HEK293 (cell line): Measurements from ENCODE around the gene LGALS3BP.

Source experiments
- CTCF ChIA-PET: fragments of 350-600 bp; formaldehyde crosslinking; extraction: SDS; loops from one replicate; lab custom pipeline; 2021; ENCODE audit warnings: antibody characterized with exemption; lab: Yijun Ruan, JAX
- POLR2A ChIA-PET: fragments of 300-600 bp; formaldehyde crosslinking; extraction: SDS; loops from one replicate; lab custom pipeline; 2020; ENCODE audit warnings: antibody characterized with exemption, inconsistent platforms; lab: Yijun Ruan, JAX
- H3K27ac ChIP-seq: fragments of 200-500 bp; sonication (Bioruptor generic); 2 replicates; pipeline ENCODE4 v1.5.1; 2014; ENCODE audit warnings: low read depth, low read length, control low read depth, inconsistent platforms; ENCODE audit errors: extremely low read depth
- H3K36me3 ChIP-seq, 2 experiments: fragments of 200-500 bp in 1 of 2; sonication (Bioruptor generic) in 1 of 2; 1 replicate in 1 of 2; 2 replicates in 1 of 2; pipeline ENCODE4 v1.5.1; 2014 to 2017; ENCODE audit warnings: inconsistent platforms in 2 of 2, low read length in 2 of 2; ENCODE audit not compliant: control insufficient read depth in 2 of 2, insufficient read depth in 1 of 2
- H3K4me1 ChIP-seq: fragments of 200-500 bp; sonication (Bioruptor generic); 2 replicates; pipeline ENCODE4 v1.5.1; 2014; ENCODE audit warnings: mild to moderate bottlenecking, low read length, inconsistent platforms; ENCODE audit not compliant: control insufficient read depth, insufficient read depth
- H3K4me3 ChIP-seq: 2 replicates; pipeline ENCODE4 v1.5.1; 2011; ENCODE audit warnings: low read depth, mild to moderate bottlenecking, control low read depth, low read length, moderate library complexity
- H3K9me3 ChIP-seq: fragments of 200-500 bp; sonication (Bioruptor generic); 2 replicates; pipeline ENCODE4 v1.5.1; 2014; ENCODE audit warnings: low read depth, low read length, inconsistent platforms; ENCODE audit not compliant: control insufficient read depth, insufficient read depth
- GLIS2 ChIP-seq: fragments of 450-650 bp; formaldehyde crosslinking; IDR thresholded peaks from 2 replicates; pipeline ENCODE4 v1.5.1; 2016; ENCODE audit warnings: missing biosample characterization, missing genetic modification characterization
- HOXA7 ChIP-seq: sonication (generic); formaldehyde crosslinking; IDR thresholded peaks from 2 replicates; pipeline ENCODE4 v1.8.1; 2022; ENCODE audit warnings: missing genetic modification reagents, borderline replicate concordance
- REPIN1 ChIP-seq: fragments of 450-650 bp; formaldehyde crosslinking; IDR thresholded peaks from 2 replicates; pipeline ENCODE4 v1.5.1; 2017; ENCODE audit warnings: missing biosample characterization, missing genetic modification characterization, low read depth
- SCRT2 ChIP-seq: fragments of 450-650 bp; formaldehyde crosslinking; IDR thresholded peaks from 2 replicates; pipeline ENCODE4 v1.5.1; 2016; ENCODE audit warnings: missing biosample characterization, missing genetic modification characterization
- SETDB1 ChIP-seq: IDR thresholded peaks from one replicate; pipeline ENCODE4 v1.6.1; 2017; ENCODE audit warnings: mild to moderate bottlenecking, low read length, moderate library complexity, mixed read lengths; ENCODE audit not compliant: insufficient read length
- TCF7L2 ChIP-seq: IDR thresholded peaks from 2 replicates; pipeline ENCODE4 v1.6.1; 2011; ENCODE audit warnings: low read depth, mild to moderate bottlenecking, inconsistent platforms, low read length, moderate library complexity, borderline replicate concordance
- ZBTB48 ChIP-seq: fragments of 450-650 bp; formaldehyde crosslinking; IDR thresholded peaks from 2 replicates; pipeline ENCODE4 v1.5.1; 2016; ENCODE audit warnings: missing biosample characterization, missing genetic modification characterization
- ZBTB8A ChIP-seq: fragments of 450-650 bp; formaldehyde crosslinking; IDR thresholded peaks from 2 replicates; pipeline ENCODE4 v1.5.1; 2016; ENCODE audit warnings: missing biosample characterization, missing genetic modification characterization
- ZFP69B ChIP-seq: fragments of 450-650 bp; formaldehyde crosslinking; IDR thresholded peaks from 2 replicates; pipeline ENCODE4 v1.5.1; 2016; ENCODE audit warnings: missing biosample characterization, missing genetic modification characterization
- ZNF121 ChIP-seq: fragments of 450-650 bp; formaldehyde crosslinking; IDR thresholded peaks from 2 replicates; pipeline ENCODE4 v1.5.1; 2016; ENCODE audit warnings: missing biosample characterization, missing genetic modification characterization
- ZNF138 ChIP-seq: fragments of 450-650 bp; formaldehyde crosslinking; IDR thresholded peaks from 2 replicates; pipeline ENCODE4 v1.5.1; 2016; ENCODE audit warnings: missing biosample characterization, missing genetic modification characterization, borderline replicate concordance
- ZNF302 ChIP-seq: fragments of 450-650 bp; formaldehyde crosslinking; IDR thresholded peaks from 2 replicates; pipeline ENCODE4 v1.5.1; 2016; ENCODE audit warnings: missing biosample characterization, missing genetic modification characterization, low read depth
- ZNF324 ChIP-seq: fragments of 450-650 bp; formaldehyde crosslinking; IDR thresholded peaks from 2 replicates; pipeline ENCODE4 v1.5.1; 2016; ENCODE audit warnings: missing biosample characterization, missing genetic modification characterization
- ZNF335 ChIP-seq: fragments of 450-650 bp; formaldehyde crosslinking; conservative IDR thresholded peaks from 2 replicates; pipeline ENCODE4 v1.5.1; 2016; ENCODE audit warnings: missing biosample characterization, missing genetic modification characterization
- ZNF341 ChIP-seq: fragments of 450-650 bp; formaldehyde crosslinking; IDR thresholded peaks from 2 replicates; pipeline ENCODE4; 2016; ENCODE audit warnings: low read depth, missing biosample characterization, missing genetic modification characterization
- ZNF473 ChIP-seq: fragments of 450-650 bp; formaldehyde crosslinking; IDR thresholded peaks from 2 replicates; pipeline ENCODE4 v1.5.1; 2017; ENCODE audit warnings: missing biosample characterization, missing genetic modification characterization
- ZNF501 ChIP-seq: fragments of 450-650 bp; formaldehyde crosslinking; IDR thresholded peaks from 2 replicates; pipeline ENCODE4 v1.5.1; 2016; ENCODE audit warnings: missing biosample characterization, missing genetic modification characterization
- ZNF585B ChIP-seq: fragments of 450-650 bp; formaldehyde crosslinking; IDR thresholded peaks from 2 replicates; pipeline ENCODE4 v1.5.1; 2016; ENCODE audit warnings: missing biosample characterization, missing genetic modification characterization
- ZNF629 ChIP-seq: fragments of 450-650 bp; formaldehyde crosslinking; IDR thresholded peaks from 2 replicates; pipeline ENCODE4 v1.5.1; 2017; ENCODE audit warnings: missing biosample characterization, missing genetic modification characterization
- ZNF768 ChIP-seq: fragments of 450-650 bp; formaldehyde crosslinking; IDR thresholded peaks from 2 replicates; pipeline ENCODE4 v1.5.1; 2018; ENCODE audit warnings: missing biosample characterization, mild to moderate bottlenecking, missing genetic modification characterization
- ZNF776 ChIP-seq: fragments of 450-650 bp; formaldehyde crosslinking; IDR thresholded peaks from 2 replicates; pipeline ENCODE4 v1.5.0; 2017; ENCODE audit warnings: missing biosample characterization, missing genetic modification characterization, borderline replicate concordance
- ZNF777 ChIP-seq: fragments of 450-650 bp; formaldehyde crosslinking; IDR thresholded peaks from 2 replicates; pipeline ENCODE4 v1.5.1; 2017; ENCODE audit warnings: missing biosample characterization, missing genetic modification characterization, borderline replicate concordance
- ZNF837 ChIP-seq: fragments of 450-650 bp; formaldehyde crosslinking; IDR thresholded peaks from 2 replicates; pipeline ENCODE4 v1.5.1; 2016; ENCODE audit warnings: missing biosample characterization, missing genetic modification characterization
- TF ChIP-seq, protein P1 (sequence below): fragments of 450-650 bp; formaldehyde crosslinking; IDR thresholded peaks from 2 replicates; pipeline ENCODE4 v1.5.0; 2017; ENCODE audit warnings: missing biosample characterization, missing genetic modification characterization, borderline replicate concordance
- TF ChIP-seq, protein P2 (sequence below): fragments of 450-650 bp; formaldehyde crosslinking; IDR thresholded peaks from 2 replicates; pipeline ENCODE4 v1.5.1; 2017; ENCODE audit warnings: missing biosample characterization, missing genetic modification characterization
- TF ChIP-seq, protein P3 (sequence below): fragments of 450-650 bp; formaldehyde crosslinking; IDR thresholded peaks from 2 replicates; pipeline ENCODE4 v1.5.1; 2016; ENCODE audit warnings: missing biosample characterization, missing genetic modification characterization, borderline replicate concordance
- TF ChIP-seq, protein P4 (sequence below): fragments of 450-650 bp; formaldehyde crosslinking; IDR thresholded peaks from 2 replicates; pipeline ENCODE4 v1.5.1; 2016; ENCODE audit warnings: missing biosample characterization, missing genetic modification characterization

The LGALS3BP gene

DNA sequence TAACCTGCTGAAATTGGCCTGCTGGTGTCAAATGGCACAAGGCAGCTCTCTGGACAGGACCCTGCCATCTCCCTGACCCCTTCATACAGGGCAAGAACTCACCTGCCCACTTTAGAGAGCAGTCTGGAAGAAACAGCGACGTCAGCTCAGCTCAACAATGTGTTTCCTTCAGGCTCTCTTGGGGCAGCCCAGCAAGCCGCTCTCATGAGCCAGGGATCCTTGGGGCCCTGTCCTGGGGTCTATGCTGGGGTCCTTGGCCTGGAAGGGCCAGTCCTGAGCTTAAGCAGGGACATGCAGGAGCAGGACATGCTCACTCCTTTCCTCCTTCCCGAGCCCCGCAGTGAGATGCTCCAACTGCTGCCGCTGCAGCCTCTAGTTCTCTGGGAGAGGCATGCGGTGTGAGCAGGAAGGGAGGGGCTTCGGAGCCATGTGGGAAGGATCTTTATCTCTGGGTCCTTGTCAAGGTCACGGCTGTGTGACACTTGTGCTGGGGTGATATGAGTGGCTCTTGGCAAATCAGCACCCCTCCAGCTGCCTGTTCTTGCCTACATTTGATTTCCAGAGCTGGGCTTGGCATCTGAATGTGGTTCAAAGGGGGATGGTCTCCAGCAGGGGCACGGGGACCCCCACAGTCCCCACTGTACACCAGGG lies 47.7 kb upstream of the LGALS3BP start:
- H3K4me3 ChIP-seq, result no peak overlapping the region
- POLR2A ChIA-PET, result interaction anchor here (1.3 to 2.7 kb wide), 4 partner anchors 11 to 40 kb away, joined by 3 to 19 read pairs (median 6); partner anchors contain the start of gene CANT1
- H3K9me3 ChIP-seq, result no peaks in the 10 kb centered on the region
- H3K36me3 ChIP-seq, result no peaks in the 10 kb centered on the region
- CTCF ChIA-PET, result interaction anchor here (0.7 to 5.5 kb wide), 11 partner anchors 13 to 479 kb away, joined by 3 to 67 read pairs (median 7); no protein-coding TSS in a partner anchor
- peak overlapping the region; percentile 7; the same call in 1 of the 2 replicates for H3K27ac ChIP-seq
- peaks cover 26% of the 10 kb centered on the region for H3K4me1 ChIP-seq
- TF ChIP-seq, protein P1, sequence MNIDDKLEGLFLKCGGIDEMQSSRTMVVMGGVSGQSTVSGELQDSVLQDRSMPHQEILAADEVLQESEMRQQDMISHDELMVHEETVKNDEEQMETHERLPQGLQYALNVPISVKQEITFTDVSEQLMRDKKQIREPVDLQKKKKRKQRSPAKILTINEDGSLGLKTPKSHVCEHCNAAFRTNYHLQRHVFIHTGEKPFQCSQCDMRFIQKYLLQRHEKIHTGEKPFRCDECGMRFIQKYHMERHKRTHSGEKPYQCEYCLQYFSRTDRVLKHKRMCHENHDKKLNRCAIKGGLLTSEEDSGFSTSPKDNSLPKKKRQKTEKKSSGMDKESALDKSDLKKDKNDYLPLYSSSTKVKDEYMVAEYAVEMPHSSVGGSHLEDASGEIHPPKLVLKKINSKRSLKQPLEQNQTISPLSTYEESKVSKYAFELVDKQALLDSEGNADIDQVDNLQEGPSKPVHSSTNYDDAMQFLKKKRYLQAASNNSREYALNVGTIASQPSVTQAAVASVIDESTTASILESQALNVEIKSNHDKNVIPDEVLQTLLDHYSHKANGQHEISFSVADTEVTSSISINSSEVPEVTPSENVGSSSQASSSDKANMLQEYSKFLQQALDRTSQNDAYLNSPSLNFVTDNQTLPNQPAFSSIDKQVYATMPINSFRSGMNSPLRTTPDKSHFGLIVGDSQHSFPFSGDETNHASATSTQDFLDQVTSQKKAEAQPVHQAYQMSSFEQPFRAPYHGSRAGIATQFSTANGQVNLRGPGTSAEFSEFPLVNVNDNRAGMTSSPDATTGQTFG (tag by site-specific recombination), result no peak
- TF ChIP-seq SETDB1, result no peak
- TF ChIP-seq ZNF473, result no peak
- TF ChIP-seq ZBTB48, result no peak
- no peak for TF ChIP-seq HOXA7 (CRISPR knock-in tag)
- no peak for TF ChIP-seq ZFP69B (tag by site-specific recombination)
- TF ChIP-seq, protein P2, sequence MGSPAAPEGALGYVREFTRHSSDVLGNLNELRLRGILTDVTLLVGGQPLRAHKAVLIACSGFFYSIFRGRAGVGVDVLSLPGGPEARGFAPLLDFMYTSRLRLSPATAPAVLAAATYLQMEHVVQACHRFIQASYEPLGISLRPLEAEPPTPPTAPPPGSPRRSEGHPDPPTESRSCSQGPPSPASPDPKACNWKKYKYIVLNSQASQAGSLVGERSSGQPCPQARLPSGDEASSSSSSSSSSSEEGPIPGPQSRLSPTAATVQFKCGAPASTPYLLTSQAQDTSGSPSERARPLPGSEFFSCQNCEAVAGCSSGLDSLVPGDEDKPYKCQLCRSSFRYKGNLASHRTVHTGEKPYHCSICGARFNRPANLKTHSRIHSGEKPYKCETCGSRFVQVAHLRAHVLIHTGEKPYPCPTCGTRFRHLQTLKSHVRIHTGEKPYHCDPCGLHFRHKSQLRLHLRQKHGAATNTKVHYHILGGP, result no peak
- TF ChIP-seq ZNF501 (tag by site-specific recombination), result no peak
- TF ChIP-seq ZNF768 (tag by site-specific recombination), result no peak
- TF ChIP-seq ZNF335 (tag by site-specific recombination), result peak; percentile 98
- peak; percentile 63; the same call in 1 of the 2 replicates for TF ChIP-seq SCRT2 (tag by site-specific recombination)
- TF ChIP-seq, protein P3, sequence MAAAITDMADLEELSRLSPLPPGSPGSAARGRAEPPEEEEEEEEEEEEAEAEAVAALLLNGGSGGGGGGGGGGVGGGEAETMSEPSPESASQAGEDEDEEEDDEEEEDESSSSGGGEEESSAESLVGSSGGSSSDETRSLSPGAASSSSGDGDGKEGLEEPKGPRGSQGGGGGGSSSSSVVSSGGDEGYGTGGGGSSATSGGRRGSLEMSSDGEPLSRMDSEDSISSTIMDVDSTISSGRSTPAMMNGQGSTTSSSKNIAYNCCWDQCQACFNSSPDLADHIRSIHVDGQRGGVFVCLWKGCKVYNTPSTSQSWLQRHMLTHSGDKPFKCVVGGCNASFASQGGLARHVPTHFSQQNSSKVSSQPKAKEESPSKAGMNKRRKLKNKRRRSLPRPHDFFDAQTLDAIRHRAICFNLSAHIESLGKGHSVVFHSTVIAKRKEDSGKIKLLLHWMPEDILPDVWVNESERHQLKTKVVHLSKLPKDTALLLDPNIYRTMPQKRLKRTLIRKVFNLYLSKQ (tag by site-specific recombination), result no peak
- TF ChIP-seq ZBTB8A, result no peak
- TF ChIP-seq ZNF138 (tag by site-specific recombination), result no peak

DNA sequence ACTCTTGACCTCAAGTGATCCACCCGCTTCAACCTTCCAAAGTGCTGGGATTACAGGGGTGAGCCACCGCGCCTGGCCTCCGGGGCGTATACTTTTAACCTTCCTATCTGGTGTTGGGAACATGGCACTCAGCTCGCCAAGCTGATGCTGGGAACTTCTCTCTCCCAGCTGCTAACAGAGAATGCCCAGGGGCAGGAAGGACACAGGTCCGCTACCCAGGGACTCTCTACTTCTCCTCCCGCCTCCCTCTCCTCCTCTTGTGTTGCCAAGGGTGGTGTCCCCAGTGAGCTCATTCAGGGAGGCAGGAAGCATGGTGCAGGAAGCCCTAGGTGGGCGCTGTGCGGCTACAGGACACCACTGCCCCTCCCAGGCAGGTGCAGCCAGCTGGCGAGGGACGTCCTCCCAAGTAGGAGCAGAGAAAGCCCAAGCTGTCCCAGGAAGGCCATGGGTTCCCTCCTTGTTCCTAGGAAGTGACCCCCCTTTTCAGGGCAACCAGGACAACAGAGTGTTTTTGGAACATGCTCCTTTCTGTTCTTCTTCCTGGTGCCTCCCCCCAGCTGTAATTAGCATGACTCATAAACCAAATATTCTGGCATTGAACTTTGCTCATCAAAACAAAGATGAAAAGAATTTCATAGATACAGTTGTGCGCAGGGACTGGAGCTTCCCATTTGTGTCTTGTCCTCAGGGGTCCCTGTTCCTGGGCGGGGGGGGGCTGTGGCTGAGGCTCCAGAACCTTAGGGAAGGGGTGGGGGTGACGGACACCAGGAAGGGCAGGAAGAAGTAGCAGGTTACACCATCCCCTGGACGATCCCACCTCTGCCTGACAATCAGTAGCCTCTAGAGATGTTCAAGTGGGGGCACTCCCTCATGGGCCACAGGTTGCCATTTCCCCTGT lies 46.9 kb upstream of the LGALS3BP start:
- CTCF ChIA-PET, result interaction anchor here (0.8 to 5.5 kb wide), 14 partner anchors 9 to 374 kb away, joined by 3 to 67 read pairs (median 6); no protein-coding TSS in a partner anchor
- peaks cover 26% of the 10 kb centered on the region for H3K4me1 ChIP-seq
- TF ChIP-seq ZNF302, result no peak
- no peak for TF ChIP-seq ZNF837
- TF ChIP-seq REPIN1 (tag by site-specific recombination), result no peak
- no peak for TF ChIP-seq ZNF121 (tag by site-specific recombination)
- TF ChIP-seq ZNF585B (tag by site-specific recombination), result no peak
- TF ChIP-seq ZNF776 (tag by site-specific recombination), result no peak
- TF ChIP-seq, protein P4, sequence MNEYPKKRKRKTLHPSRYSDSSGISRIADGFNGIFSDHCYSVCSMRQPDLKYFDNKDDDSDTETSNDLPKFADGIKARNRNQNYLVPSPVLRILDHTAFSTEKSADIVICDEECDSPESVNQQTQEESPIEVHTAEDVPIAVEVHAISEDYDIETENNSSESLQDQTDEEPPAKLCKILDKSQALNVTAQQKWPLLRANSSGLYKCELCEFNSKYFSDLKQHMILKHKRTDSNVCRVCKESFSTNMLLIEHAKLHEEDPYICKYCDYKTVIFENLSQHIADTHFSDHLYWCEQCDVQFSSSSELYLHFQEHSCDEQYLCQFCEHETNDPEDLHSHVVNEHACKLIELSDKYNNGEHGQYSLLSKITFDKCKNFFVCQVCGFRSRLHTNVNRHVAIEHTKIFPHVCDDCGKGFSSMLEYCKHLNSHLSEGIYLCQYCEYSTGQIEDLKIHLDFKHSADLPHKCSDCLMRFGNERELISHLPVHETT (tag by site-specific recombination), result peak; percentile 34; the same call in 1 of the 2 replicates
- no peak for TF ChIP-seq TCF7L2
- TF ChIP-seq ZNF629 (tag by site-specific recombination), result 0 out of 2 replicates have a peak, but pooled peaks have one; percentile 63
- peak; percentile 62 for TF ChIP-seq GLIS2 (tag by site-specific recombination)
- peak; percentile 86 for TF ChIP-seq ZNF341 (tag by site-specific recombination)
- no peak for TF ChIP-seq ZNF777 (tag by site-specific recombination)
- 0 out of 2 replicates have a peak, but pooled peaks have one; percentile 56 for TF ChIP-seq ZNF324 (tag by site-specific recombination)

More for the DNA sequence above, 46.9 kb upstream of the LGALS3BP start:
- Histone ChIP-seq H3K4me3 (peak overlapping the region; percentile 9), H3K36me3 (no peaks in the 10 kb centered on the region), H3K9me3 (no peaks in the 10 kb centered on the region), H3K27ac (peak overlapping the region; percentile 7; the same call in 1 of the 2 replicates)
- POLR2A ChIA-PET, result interaction anchor here (0.5 to 2.7 kb wide), 14 partner anchors 10 to 1074 kb away, joined by 3 to 19 read pairs (median 4); partner anchors contain the start of genes CANT1, ENGASE and LGALS3BP
